Measurements from ENCODE around the gene CHRNB2. TPM values are rescaled to one million over a fixed set of nuclear protein-coding genes. Genes with fewer than 3 reads are reported as not detected.

Gene CHRNB2
- total and polyA plus RNA-seq, 2 of the 4 experiments (the other 2 are of a cell fraction) = under 0.01 to 0.03 TPM

GRCh38 chr1:154550657-154551056 lies 16.9 kb upstream of the CHRNB2 start:
- H3K27ac ChIP-seq (ENCODE audit: insufficient read depth, low read length) = no peak overlapping the region
- 75% methylated on average over 4 of the region's 6 CpGs; no CpG with 5 or more reads in 1 of the 2 experiments for WGBS, 2 experiments (ENCODE audit: extremely low coverage in 2 of 2, insufficient read length in 1 of 2)
- no TSS peak for BruUV-seq (replicated peaks)
- in situ Hi-C loops (cut with MboI; ENCODE audit: low sequenced_read_pairs) (no loop called here), intact Hi-C loops (cut with micrococcal nuclease) (no loop called here), dilution Hi-C loops (cut with HindIII; ENCODE audit: low sequenced_read_pairs, unreplicated experiment) (no loop called here)
- H2BK20ac ChIP-seq (ENCODE audit: low read depth, low read length) = no peak overlapping the region
- no peaks in the 10 kb centered on the region for H3K9me3 ChIP-seq (ENCODE audit: control insufficient read depth, insufficient read depth, low read length)
- no peaks in the 10 kb centered on the region for H3K27me3 ChIP-seq (ENCODE audit: control insufficient read depth, insufficient read depth, low read length)
- no peak overlapping the region for H2BK120ac ChIP-seq (ENCODE audit: low read depth, low read length)
- DNase-seq (no peak), ATAC-seq (ENCODE audit: low read depth) (no peak)
- peaks cover 32% of the 10 kb centered on the region; the same call in 1 of the 2 replicates for H4K20me1 ChIP-seq (ENCODE audit: insufficient read depth, low read length)
- no peak overlapping the region for H4K8ac ChIP-seq (ENCODE audit: low read depth in 2 of 2, low read length in 2 of 2)
- H2AK9ac ChIP-seq (replicated peaks; ENCODE audit: low read depth, low read length, poor library complexity) = no peak overlapping the region
- peaks cover 4% of the 10 kb centered on the region for H3K4me1 ChIP-seq (ENCODE audit: control insufficient read depth, insufficient read depth, low read length)
- no peak overlapping the region for H3K14ac ChIP-seq (replicated peaks; ENCODE audit: low read depth, low read length)
- no peak overlapping the region for H3K18ac ChIP-seq (ENCODE audit: low read depth, low read length)
- ChIA-PET CTCF (no interaction called here), POLR2A (ENCODE audit: unreplicated experiment) (no interaction called here)
- H3K4me2 ChIP-seq (ENCODE audit: low read depth, low read length) = no peak overlapping the region
- no peak for TF ChIP-seq MAFK (IDR thresholded peaks at IDR 0.05; ENCODE audit: low read depth, low read length)
- TF ChIP-seq SMC3 (IDR thresholded peaks at IDR 0.05; ENCODE audit: low read depth, low read length) = no peak
- no peak for TF ChIP-seq CTCF (conservative IDR thresholded peaks at IDR 0.05; ENCODE audit: low read depth, low read length)
- no peak for TF ChIP-seq FOS (IDR thresholded peaks at IDR 0.05; ENCODE audit: low read depth, low read length)
- TF ChIP-seq BHLHE40 (IDR thresholded peaks at IDR 0.05; ENCODE audit: low read depth, low read length) = no peak
- no peak for TF ChIP-seq NFE2L2 (IDR thresholded peaks at IDR 0.05; ENCODE audit: low read depth, low read length)
- no peak for TF ChIP-seq RAD21 (IDR thresholded peaks at IDR 0.05; ENCODE audit: low read length)
- no peak for TF ChIP-seq RCOR1 (IDR thresholded peaks at IDR 0.05; ENCODE audit: insufficient replicate concordance, low read length)
- TF ChIP-seq ELK1 (IDR thresholded peaks at IDR 0.05; ENCODE audit: borderline replicate concordance, low read depth, low read length) = no peak
- TF ChIP-seq CEBPB (IDR thresholded peaks at IDR 0.05; ENCODE audit: low read depth, low read length) = no peak
- no peak for TF ChIP-seq MXI1 (IDR thresholded peaks at IDR 0.05; ENCODE audit: borderline replicate concordance, low read depth, low read length)
- TF ChIP-seq USF2 (IDR thresholded peaks at IDR 0.05; ENCODE audit: low read depth, low read length) = no peak
- TF ChIP-seq MAZ (IDR thresholded peaks at IDR 0.05; ENCODE audit: borderline replicate concordance, low read depth, low read length) = no peak
- no peak for TF ChIP-seq RFX5 (IDR thresholded peaks at IDR 0.05; ENCODE audit: low read depth, low read length)
- no peak for TF ChIP-seq POLR2A (IDR thresholded peaks at IDR 0.05; ENCODE audit: low read depth, low read length)
- TF ChIP-seq CHD1 (IDR thresholded peaks at IDR 0.05; ENCODE audit: low read depth, low read length) = no peak
- no peak overlapping the region for H3K4ac ChIP-seq (ENCODE audit: low read depth, low read length)
- peaks cover 64% of the 10 kb centered on the region for H3K36me3 ChIP-seq (ENCODE audit: control insufficient read depth, insufficient read depth, low read length)
- H2BK15ac ChIP-seq (ENCODE audit: low read depth, low read length) = no peak overlapping the region
- H3K23ac ChIP-seq (ENCODE audit: low read depth, low read length) = no peak overlapping the region
- no peak overlapping the region for H3K4me3 ChIP-seq (ENCODE audit: insufficient read depth, low read depth, low read length)
- peaks cover 5% of the 10 kb centered on the region; the same call in 1 of the 2 replicates for H3K9me1 ChIP-seq (ENCODE audit: insufficient read depth, low read length)
- H3K56ac ChIP-seq (ENCODE audit: extremely low read depth, insufficient read depth, low read length) = no peak overlapping the region
- H2AFZ ChIP-seq (replicated peaks; ENCODE audit: low read length, poor library complexity) = no peak overlapping the region
- H3K79me1 ChIP-seq (ENCODE audit: low read depth in 1 of 2, low read length in 2 of 2) = peaks cover 15 to 39% of the 10 kb centered on the region in 2 experiments; a peak in 3 of 4 replicates
- no peak overlapping the region for H4K5ac ChIP-seq (ENCODE audit: low read depth, low read length)
- no peak overlapping the region for H2AK5ac ChIP-seq (ENCODE audit: low read depth, low read length)
- H2BK5ac ChIP-seq (ENCODE audit: low read depth, low read length, poor library complexity, severe bottlenecking) = no peak overlapping the region
- no peak overlapping the region for H3K9ac ChIP-seq (ENCODE audit: low read depth, low read length)
- no peak overlapping the region for H4K91ac ChIP-seq (ENCODE audit: insufficient read depth, low read depth, low read length)
